Activated CD4-positive, alpha-beta memory T cell treated with anti-CD3 and anti-CD28 coated beads, Interleukin-2, amount 10 ng/mL, durations not matched to agents 7 days and 5 days (primary cell): ENCODE measurements around the gene PYCR2. TPM values are rescaled to one million over a fixed set of nuclear protein-coding genes. Genes with fewer than 3 reads are reported as not detected.
"Not testable (repeated sequence)": the region's sequence is repeated elsewhere in the genome, so short reads cannot be mapped to it uniquely, and the experiment has no call there.

Experiments used
- CTCF ChIA-PET: fragments of 350-600 bp; sonication (Branson Sonifier 250); formaldehyde crosslinking; loops from one replicate; lab custom pipeline; 2021; ENCODE audit warnings: antibody characterized with exemption, inconsistent platforms; lab: Charles Lee
- POLR2A ChIA-PET: fragments of 350-600 bp; sonication (Branson Sonifier 250); formaldehyde crosslinking; loops from one replicate; lab custom pipeline; 2021; ENCODE audit warnings: antibody characterized with exemption; lab: Charles Lee
- DNase-seq: peaks from one replicate; pipeline ENCODE4 v3.0.0-alpha.2; 2020
- H3K27ac Mint-ChIP-seq: one replicate; pipeline ENCODE4 v1.8.0; 2021; ENCODE audit warnings: mild to moderate bottlenecking, mixed read lengths
- H3K27me3 Mint-ChIP-seq: one replicate; pipeline ENCODE4 v1.8.0; 2021; ENCODE audit warnings: mixed read lengths
- H3K36me3 Mint-ChIP-seq: one replicate; pipeline ENCODE4 v1.8.0; 2021; ENCODE audit warnings: low read depth, mixed read lengths
- H3K4me1 Mint-ChIP-seq: one replicate; pipeline ENCODE4 v1.8.0; 2021; ENCODE audit warnings: mixed read lengths
- H3K4me3 Mint-ChIP-seq: one replicate; pipeline ENCODE4 v1.8.0; 2021; ENCODE audit warnings: mild to moderate bottlenecking, mixed read lengths
- H3K9me3 Mint-ChIP-seq: one replicate; pipeline ENCODE4 v1.8.0; 2021; ENCODE audit warnings: mixed read lengths
- total RNA-seq, 2 experiments: library from RNA; stranded (reverse); gene quantifications; one replicate each; pipeline ENCODE4 v1.2.3, GENCODE V29; 2021

The PYCR2 gene
- total RNA-seq, 2 experiments from 2014 or later = 101 to 105 TPM

DNA sequence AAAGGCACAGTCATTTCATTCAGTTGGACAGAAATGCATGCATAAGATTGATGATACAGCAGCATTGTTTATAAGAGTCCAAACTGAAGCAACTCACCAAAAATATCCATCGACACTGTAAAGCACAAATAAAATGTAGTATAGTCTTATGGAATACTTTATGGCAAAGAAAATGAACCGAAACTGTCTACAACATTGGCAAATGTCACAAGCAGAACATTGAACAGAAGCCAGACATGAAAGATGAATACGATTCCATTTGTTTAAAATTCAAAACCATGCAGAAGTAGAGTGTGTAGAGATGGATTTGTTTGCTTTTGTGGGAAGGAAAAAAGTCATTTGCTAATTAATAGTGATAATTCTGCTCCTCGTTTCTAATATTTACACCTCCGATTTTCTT, 27.6 kb downstream of the PYCR2 start:
- peaks cover 23% of the 10 kb centered on the region for H3K27me3 Mint-ChIP-seq
- DNase-seq = no peak
- peaks cover 38% of the 10 kb centered on the region for H3K4me1 Mint-ChIP-seq
- H3K9me3 Mint-ChIP-seq = no peaks in the 10 kb centered on the region
- H3K4me3 Mint-ChIP-seq = no peak overlapping the region
- ChIA-PET POLR2A (interaction anchor here (0.9 to 3.6 kb wide), 15 partner anchors 9 to 452 kb away, joined by 3 to 83 read pairs (median 5); partner anchors contain the start of genes H3-3A, PYCR2, SDE2 and SRP9), CTCF (interaction anchor here (1.2 to 3.1 kb wide), 6 partner anchors 10 to 28 kb away, joined by 3 to 27 read pairs (median 4); partner anchors contain the start of gene TMEM63A)
- H3K36me3 Mint-ChIP-seq = no peaks in the 10 kb centered on the region
- H3K27ac Mint-ChIP-seq = no peak overlapping the region

DNA sequence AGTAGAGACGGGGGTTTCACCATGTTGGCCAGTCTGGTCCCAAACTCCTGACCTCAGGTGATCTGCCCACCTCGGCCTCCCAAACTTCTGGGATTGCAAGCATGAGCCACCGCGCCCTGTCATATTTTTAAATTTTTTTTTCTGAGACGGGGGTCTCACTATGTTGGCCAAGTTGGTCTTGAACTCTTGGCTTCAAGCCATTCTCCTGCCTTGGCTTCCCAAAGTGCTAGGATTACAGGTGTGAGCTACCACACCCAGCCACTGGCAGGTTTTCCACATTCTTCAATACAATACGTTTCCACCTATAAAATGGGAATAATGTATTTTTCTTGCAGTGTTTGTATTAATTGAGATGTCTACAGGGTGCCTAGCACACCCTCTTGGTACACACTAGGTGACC, 31.7 kb downstream of the PYCR2 start:
- H3K36me3 Mint-ChIP-seq = no peaks in the 10 kb centered on the region
- no peak overlapping the region for H3K4me3 Mint-ChIP-seq
- no peaks in the 10 kb centered on the region for H3K9me3 Mint-ChIP-seq
- no peak overlapping the region for H3K27ac Mint-ChIP-seq
- ChIA-PET CTCF (interaction anchor here (0.9 to 1.9 kb wide), 2 partner anchors 10 to 19 kb away, joined by 3 to 4 read pairs; partner anchors contain the start of gene TMEM63A), POLR2A (interaction anchor here (3.6 kb wide), 1 partner anchor 10 kb away, joined by 20 read pairs; the partner anchor contains the start of gene TMEM63A)
- no peak for DNase-seq
- H3K4me1 Mint-ChIP-seq = peaks cover 21% of the 10 kb centered on the region
- peaks cover 11% of the 10 kb centered on the region for H3K27me3 Mint-ChIP-seq

DNA sequence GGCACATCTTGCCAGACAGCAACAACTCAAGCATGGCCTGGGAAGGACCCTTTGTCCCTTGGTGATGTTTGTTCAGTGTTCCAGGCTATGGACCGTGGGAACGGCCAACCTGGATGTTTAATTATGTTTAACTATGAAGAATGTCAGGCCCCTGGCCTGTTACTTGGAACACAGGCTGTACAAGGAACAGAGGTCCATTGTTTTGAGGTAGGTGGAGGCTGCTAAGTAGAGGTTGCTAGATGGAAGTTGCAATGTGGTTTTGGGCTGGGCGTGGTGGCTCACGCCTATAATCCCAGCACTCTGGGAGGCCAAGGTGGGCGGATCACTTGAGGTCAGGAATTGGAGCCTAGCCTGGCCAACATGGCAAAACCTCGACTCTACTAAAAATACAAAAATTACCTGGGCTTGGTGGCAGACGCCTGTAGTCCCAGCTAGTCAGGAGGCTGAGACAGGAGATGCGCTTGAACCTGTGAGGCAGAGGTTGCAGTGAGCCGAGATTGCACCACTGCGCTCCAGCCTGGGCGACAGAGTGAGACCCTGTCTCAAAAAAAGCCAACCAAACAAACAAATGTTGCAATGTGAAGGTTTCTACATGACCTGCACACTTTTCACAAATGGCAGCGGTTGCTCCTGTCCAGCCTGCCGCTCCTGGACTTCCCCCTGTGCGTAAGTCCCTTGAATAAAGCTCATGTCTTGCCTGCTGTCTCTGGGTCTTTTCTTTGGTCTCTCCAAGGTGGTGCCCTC, 32.6 kb downstream of the PYCR2 start:
- CTCF ChIA-PET = interaction anchor here (0.6 to 1.9 kb wide), 3 partner anchors 9 to 112 kb away, joined by 3 to 4 read pairs (median 4); partner anchors contain the start of gene TMEM63A
- POLR2A ChIA-PET = interaction anchor here (3.6 kb wide), 1 partner anchor 9 kb away, joined by 20 read pairs; the partner anchor contains the start of gene TMEM63A
- no peak overlapping the region for H3K4me3 Mint-ChIP-seq
- no peak overlapping the region for H3K27ac Mint-ChIP-seq
- no peaks in the 10 kb centered on the region for H3K36me3 Mint-ChIP-seq
- no peak for DNase-seq
- H3K27me3 Mint-ChIP-seq = peaks cover 14% of the 10 kb centered on the region
- H3K9me3 Mint-ChIP-seq = no peaks in the 10 kb centered on the region
- H3K4me1 Mint-ChIP-seq = peaks cover 12% of the 10 kb centered on the region

DNA sequence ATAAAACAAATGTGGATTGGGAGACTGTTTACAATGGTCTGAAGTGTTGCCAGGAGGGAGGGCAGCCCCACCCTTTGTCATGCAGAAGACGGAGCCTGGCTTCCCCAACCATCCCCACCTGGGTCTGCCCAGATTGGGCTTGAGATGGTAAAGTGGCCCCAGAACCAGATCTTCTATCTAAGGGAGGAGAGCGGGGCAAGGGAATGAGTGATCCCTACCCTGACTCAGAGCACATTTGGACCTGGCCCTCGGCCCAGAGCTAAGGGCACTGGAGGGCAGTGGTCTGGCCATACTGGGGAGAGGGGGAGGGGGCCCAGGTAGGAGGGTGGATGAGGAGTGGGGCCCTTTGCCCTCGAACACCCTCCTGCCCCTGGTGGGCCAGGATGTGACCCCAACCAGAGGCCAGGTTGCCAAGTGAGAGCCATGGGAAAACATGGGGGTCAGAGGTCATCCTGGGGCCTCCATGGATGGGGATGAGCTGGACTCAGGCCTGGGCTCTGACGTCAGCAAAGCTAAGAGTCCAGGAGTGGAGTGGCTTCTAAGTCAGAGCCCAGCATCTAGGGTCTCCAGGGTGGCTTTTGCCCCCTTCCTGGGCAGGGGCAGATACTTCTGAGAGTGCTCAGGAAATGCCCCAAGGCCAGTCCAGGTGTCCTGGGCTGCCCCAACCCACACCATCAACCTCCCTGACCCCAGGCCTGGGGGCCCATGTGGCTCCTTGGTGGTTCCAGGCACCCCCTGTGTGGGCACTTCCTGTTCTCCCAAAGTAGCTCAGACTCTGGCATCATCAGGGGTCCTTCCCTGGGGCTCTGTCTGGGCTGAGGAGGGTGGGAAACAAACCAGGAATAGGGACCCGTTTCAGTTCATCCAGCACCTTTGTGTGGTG, 33.5 kb downstream of the PYCR2 start:
- no peaks in the 10 kb centered on the region for H3K9me3 Mint-ChIP-seq
- peaks cover 7% of the 10 kb centered on the region for H3K4me1 Mint-ChIP-seq
- no peaks in the 10 kb centered on the region for H3K36me3 Mint-ChIP-seq
- H3K27me3 Mint-ChIP-seq = peaks cover 14% of the 10 kb centered on the region
- DNase-seq = no peak
- H3K27ac Mint-ChIP-seq = no peak overlapping the region
- no peak overlapping the region for H3K4me3 Mint-ChIP-seq
- CTCF ChIA-PET = interaction anchor here (1.0 to 1.9 kb wide), 2 partner anchors 18 to 21 kb away, joined by 3 to 4 read pairs; no protein-coding TSS in a partner anchor
- POLR2A ChIA-PET = interaction anchor here (0.9 to 3.6 kb wide), 2 partner anchors 8 to 79 kb away, joined by 3 to 20 read pairs; partner anchors contain the start of gene TMEM63A

DNA sequence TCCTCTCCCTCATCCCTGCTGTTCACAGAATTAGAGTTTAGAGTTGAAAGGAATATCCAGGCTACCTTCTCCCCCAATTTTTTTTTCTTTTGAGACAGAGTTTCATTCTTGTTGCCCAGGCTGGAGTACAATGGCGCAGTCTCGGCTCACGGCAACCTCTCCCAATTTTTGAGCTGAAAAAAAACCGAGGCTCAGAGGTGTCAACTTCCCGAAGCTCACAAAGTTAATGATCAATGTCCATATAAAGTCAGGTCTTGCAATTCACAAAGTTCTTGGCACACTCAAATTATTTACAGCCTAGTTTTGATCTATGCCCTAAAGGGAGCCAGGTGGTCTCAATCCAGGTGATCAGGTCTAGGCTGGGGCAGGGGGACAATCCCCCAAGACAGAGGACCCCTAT, 34.3 kb downstream of the PYCR2 start:
- Mint-ChIP-seq H3K4me3 (no peak overlapping the region), H3K36me3 (no peaks in the 10 kb centered on the region), H3K9me3 (no peaks in the 10 kb centered on the region), H3K4me1 (peaks cover 7% of the 10 kb centered on the region), H3K27me3 (peaks cover 12% of the 10 kb centered on the region), H3K27ac (no peak overlapping the region)
- ChIA-PET CTCF (interaction anchor here (1.0 to 1.4 kb wide), 2 partner anchors 19 to 112 kb away, joined by 3 read pairs; partner anchors contain the start of gene SRP9), POLR2A (interaction anchor here (0.9 to 3.6 kb wide), 3 partner anchors 8 to 78 kb away, joined by 3 to 20 read pairs (median 4); partner anchors contain the start of gene TMEM63A)
- no peak for DNase-seq

DNA sequence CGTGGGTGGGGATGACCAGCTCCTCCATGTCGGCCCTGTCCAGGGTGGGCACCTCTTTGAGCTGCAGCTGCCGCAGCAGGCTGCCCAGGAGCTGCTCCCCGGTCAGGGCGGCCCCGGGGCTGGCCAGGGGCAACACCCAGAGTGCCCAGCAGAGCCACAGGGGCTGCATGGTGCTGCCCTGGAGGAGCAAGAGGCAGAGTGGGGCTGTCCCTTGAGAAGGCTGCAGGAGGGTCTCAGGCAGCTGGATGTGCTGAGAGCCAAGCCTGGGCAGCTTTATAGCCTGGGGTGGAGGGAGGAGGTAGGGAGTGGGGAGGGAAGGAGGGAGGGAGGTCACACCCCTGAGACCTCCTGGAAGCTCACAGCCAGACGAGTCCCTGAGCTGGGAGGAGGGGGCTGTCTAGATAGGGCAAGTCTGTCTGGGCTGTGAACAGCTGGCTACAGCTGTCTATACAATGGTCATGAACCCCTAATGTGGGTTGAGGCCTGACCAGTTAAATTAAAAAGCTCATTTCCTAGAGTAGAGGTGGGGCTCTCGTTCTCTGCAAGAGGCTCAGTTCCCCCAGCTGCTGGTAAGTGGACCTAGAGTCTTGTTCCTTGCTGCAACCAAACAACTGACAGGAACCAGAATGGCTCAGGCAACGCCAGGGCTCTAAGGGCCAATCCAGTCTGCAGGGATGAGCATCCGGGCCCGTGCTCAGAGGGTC, 35.0 kb downstream of the PYCR2 start, which contains the start of gene LEFTY1:
TSS of gene LEFTY1 (minus strand) at position 249 of the 704 bp plus-strand sequence. CDS start at position 169, 80 bp downstream.
- Mint-ChIP-seq H3K27ac (no peak within 1 kb of the TSS), H3K27me3 (peaks cover 9% of the 10 kb centered on the region), H3K9me3 (no peaks in the 10 kb centered on the region), H3K4me1 (peaks cover 7% of the 10 kb centered on the region), H3K36me3 (no peaks in the 10 kb centered on the region), H3K4me3 (no peak within 1 kb of the TSS)
- POLR2A ChIA-PET = interaction anchor here (1.1 to 3.6 kb wide), 4 partner anchors 7 to 35 kb away, joined by 4 to 20 read pairs (median 6); partner anchors contain the start of genes PYCR2 and TMEM63A
- DNase-seq = no peak
- CTCF ChIA-PET = interaction anchor here (1.0 to 1.4 kb wide), 2 partner anchors 20 to 112 kb away, joined by 3 read pairs; partner anchors contain the start of gene SRP9

DNA sequence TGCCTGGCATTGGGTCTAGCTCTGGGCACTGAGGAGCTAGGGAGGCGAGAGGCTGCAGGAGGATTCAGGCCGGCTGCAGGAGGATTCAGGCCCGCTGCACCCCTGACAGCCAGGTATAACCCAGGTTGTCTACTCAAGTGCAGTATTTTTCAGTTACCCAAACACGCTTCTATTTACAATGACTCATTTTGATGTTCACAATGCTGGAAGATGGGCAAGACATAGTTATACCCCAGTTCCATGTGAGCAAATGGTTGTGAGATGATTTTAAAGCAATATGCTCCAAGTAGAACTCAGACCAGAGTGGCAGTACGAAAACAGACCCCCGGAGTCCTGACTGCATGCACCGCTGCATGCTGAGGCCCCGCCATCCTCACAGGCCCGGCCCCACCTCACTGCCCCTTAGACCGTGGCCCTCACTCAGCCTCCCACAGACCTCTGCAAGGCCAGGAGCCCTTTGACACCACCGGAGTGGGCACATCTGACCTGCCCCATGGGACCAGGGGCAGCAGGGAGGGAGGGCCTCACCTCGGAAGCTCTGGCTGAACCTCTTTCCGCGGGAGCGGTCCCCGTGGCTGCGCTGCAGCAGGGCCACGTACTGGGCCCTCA, 35.7 kb downstream of the PYCR2 start:
- Mint-ChIP-seq H3K27me3 (peaks cover 9% of the 10 kb centered on the region), H3K36me3 (no peaks in the 10 kb centered on the region), H3K4me3 (no peak overlapping the region), H3K9me3 (no peaks in the 10 kb centered on the region), H3K4me1 (peaks cover 12% of the 10 kb centered on the region), H3K27ac (no peak overlapping the region)
- ChIA-PET CTCF (no interaction called here), POLR2A (interaction anchor here (1.1 to 1.5 kb wide), 3 partner anchors 9 to 36 kb away, joined by 4 to 7 read pairs (median 5); partner anchors contain the start of gene PYCR2)
- no peak for DNase-seq

DNA sequence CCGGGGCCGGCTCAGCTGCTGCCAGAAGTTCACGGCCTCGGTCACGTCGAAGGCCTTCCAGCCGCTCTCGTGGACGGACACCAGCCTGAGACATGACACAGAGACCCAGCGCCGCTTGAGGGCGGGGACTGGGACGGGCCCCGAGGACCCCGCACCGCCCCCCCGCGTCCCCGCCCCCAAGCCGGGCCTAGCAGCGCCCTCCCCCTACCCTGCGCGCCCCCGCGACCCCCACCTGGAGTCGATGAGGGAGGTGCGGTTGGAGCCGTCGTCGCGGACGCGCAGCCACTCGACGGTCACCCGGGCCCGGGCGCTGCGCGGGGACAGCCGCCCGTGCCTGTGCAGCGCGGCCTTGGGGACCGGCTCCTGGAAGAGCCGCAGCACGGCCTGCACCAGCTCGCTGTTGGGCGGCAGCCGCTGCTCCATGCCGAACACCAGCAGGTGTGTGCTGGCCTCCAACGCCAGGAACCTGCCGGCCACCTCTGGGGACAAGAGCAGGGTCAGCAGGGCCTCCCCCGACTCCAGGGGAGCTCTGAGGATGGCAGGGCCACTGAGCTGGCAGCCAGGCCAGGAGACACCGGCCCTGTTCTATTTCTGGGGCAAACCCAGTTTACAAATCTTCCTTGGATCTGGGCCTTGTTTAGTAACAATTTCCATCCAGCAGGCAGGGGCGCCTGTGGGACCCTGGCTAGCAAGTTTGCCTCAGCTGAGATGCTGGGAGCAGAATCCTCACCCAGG, 36.3 kb downstream of the PYCR2 start:
- POLR2A ChIA-PET = interaction anchor here (1.0 to 2.8 kb wide), 3 partner anchors 9 to 110 kb away, joined by 4 to 7 read pairs (median 7); partner anchors contain the start of gene SRP9

DNA sequence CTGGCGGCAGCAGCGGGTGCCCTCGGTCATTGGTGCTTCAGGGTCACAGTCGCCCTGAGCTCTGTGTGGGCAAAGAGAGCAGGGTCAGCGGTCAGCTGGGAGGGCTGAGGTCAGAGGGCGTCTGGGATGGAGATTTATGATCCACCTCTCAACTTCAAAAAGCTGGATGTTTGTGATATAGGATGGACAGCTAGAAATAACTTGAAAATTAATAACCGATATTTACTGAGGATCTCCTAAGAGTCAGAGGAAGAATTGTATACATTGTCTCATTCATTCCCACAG, 37.1 kb downstream of the PYCR2 start:
- ChIA-PET POLR2A (interaction anchor here (1.0 to 2.8 kb wide), 2 partner anchors 10 to 109 kb away, joined by 4 to 7 read pairs; partner anchors contain the start of gene SRP9), CTCF (interaction anchor here (1.5 kb wide), 1 partner anchor 9 kb away, joined by 3 read pairs; no protein-coding TSS in a partner anchor)
- no peaks in the 10 kb centered on the region for H3K9me3 Mint-ChIP-seq
- H3K4me3 Mint-ChIP-seq = no peak overlapping the region
- no peak for DNase-seq
- H3K4me1 Mint-ChIP-seq = peaks cover 15% of the 10 kb centered on the region
- peaks cover 11% of the 10 kb centered on the region for H3K27me3 Mint-ChIP-seq
- H3K27ac Mint-ChIP-seq = no peak overlapping the region
- H3K36me3 Mint-ChIP-seq = no peaks in the 10 kb centered on the region

More for the DNA sequence above, 36.3 kb downstream of the PYCR2 start:
- not testable (repeated sequence) for H3K9me3 Mint-ChIP-seq, H3K27ac Mint-ChIP-seq, H3K36me3 Mint-ChIP-seq, H3K4me3 Mint-ChIP-seq, DNase-seq
- H3K27me3 Mint-ChIP-seq = peaks cover 11% of the 10 kb centered on the region
- CTCF ChIA-PET = interaction anchor here (1.5 kb wide), 1 partner anchor 8 kb away, joined by 3 read pairs; no protein-coding TSS in a partner anchor
- peaks cover 15% of the 10 kb centered on the region for H3K4me1 Mint-ChIP-seq

DNA sequence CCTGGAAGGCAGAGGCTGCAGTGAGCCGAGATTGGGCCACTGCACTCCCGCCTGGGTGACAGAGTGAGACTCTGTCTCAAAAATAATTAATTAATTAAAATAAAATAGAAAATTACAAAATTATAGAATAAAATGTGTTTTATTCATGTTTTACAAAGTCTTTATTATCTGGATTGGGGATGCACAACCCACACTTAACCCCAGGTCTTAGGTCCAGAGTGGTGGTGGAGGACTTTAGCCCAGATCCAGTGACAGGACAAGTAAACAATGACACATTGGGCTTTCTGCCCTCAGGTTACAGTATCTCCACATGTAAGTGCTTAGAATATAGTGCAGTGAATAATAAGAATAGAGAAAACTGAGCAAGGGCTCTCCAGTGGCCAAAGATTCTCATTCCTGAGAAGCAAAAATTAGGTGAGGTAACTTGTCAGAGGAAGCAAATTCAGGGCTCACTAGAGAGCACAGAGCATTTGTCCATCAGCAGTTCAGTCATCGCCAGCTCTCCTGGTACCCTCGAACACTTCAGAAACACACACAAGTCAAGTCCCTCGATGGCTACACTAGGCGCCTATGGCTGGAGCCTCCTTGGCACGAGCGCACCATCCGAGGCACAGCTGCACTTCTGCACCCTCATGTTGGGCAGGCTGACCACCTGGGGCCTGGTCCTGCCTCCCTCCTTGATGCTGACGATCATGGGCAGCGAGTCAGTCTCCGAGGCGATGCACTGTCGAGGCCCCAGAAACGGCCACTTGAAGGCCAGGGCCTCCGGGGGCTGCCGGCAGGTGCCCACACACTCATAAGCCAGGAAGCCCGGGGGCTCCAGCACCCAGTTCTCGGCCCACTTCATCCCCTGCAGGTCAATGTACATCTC, 37.7 kb downstream of the PYCR2 start:
- Mint-ChIP-seq H3K4me3 (no peak overlapping the region), H3K9me3 (no peaks in the 10 kb centered on the region), H3K27ac (no peak overlapping the region), H3K36me3 (no peaks in the 10 kb centered on the region), H3K4me1 (peaks cover 14% of the 10 kb centered on the region), H3K27me3 (peaks cover 9% of the 10 kb centered on the region)
- DNase-seq = no peak
- ChIA-PET POLR2A (interaction anchor here (1.0 to 2.8 kb wide), 2 partner anchors 11 to 109 kb away, joined by 4 to 7 read pairs; partner anchors contain the start of gene SRP9), CTCF (interaction anchor here (1.5 kb wide), 1 partner anchor 9 kb away, joined by 3 read pairs; no protein-coding TSS in a partner anchor)
